OCI-LY7 (cell line): ENCODE measurements around the gene YWHAQ.

Experiments used
- EZH2phosphoT487 ChIP-seq: fragments of 200-600 bp; sonication (generic); IDR thresholded peaks from 2 replicates; pipeline ENCODE4 v1.6.1; 2018; ENCODE audit warnings: low read depth, borderline replicate concordance, mild to moderate bottlenecking, mixed run types, antibody characterized with exemption, low read length, moderate library complexity, mixed read lengths
- TF ChIP-seq, protein P1 (sequence below): fragments of 200-600 bp; sonication (generic); conservative IDR thresholded peaks from 2 replicates; pipeline ENCODE4 v1.5.1; 2014; ENCODE audit warnings: mild to moderate bottlenecking, antibody characterized with exemption, low read length, moderate library complexity, mixed read lengths

DNA sequence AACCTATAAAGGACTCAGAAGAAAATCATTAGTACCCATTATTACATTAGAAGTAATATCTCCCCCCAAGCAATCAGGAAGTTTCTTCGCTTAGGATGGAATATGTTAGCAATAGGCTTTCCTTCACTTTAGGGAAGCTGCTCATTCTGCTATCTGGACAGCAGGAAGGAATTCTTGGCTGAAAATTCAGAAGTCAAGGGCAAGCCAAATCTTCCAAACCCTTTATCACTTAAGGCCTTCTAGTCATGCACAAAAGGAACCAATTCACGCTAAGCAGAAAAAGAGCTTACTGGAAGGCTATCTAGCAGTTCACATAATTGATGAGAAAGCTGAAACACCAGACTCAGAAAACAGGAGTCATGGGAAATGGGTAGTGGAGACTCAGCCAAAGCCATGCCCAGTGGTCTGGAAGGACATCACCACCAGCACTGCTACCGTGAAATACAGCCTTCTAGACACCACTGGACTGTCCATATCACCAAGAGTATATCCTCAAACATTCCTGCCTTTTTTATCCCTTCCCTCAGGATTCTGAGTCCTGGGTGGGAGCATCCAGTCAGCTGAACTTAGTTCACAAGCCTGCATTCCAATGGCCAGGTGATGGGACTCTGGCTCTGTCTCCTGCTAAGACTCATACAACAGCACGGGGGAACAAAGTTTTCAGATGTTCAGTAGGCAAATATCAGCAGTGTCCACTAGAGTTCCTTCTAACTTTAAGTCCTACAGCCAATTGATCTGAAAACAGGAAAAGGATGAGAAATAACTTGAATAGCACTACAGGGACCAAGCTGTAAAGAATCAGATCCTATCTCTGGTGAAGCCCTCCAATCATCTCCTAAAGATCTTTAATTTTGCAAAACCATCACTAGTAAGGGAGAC is 60.4 kb downstream of the YWHAQ start:
- TF ChIP-seq, protein P1, sequence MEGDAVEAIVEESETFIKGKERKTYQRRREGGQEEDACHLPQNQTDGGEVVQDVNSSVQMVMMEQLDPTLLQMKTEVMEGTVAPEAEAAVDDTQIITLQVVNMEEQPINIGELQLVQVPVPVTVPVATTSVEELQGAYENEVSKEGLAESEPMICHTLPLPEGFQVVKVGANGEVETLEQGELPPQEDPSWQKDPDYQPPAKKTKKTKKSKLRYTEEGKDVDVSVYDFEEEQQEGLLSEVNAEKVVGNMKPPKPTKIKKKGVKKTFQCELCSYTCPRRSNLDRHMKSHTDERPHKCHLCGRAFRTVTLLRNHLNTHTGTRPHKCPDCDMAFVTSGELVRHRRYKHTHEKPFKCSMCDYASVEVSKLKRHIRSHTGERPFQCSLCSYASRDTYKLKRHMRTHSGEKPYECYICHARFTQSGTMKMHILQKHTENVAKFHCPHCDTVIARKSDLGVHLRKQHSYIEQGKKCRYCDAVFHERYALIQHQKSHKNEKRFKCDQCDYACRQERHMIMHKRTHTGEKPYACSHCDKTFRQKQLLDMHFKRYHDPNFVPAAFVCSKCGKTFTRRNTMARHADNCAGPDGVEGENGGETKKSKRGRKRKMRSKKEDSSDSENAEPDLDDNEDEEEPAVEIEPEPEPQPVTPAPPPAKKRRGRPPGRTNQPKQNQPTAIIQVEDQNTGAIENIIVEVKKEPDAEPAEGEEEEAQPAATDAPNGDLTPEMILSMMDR, result no peak
- TF ChIP-seq EZH2phosphoT487, result no peak
